Activated CD8-positive, alpha-beta T cell treated with anti-CD3 and anti-CD28 coated beads for 36 hours (primary cell): ENCODE results near the gene C6orf118. TPM values are rescaled to one million over a fixed set of nuclear protein-coding genes. Genes with fewer than 3 reads are reported as not detected.

ENCODE experiments used
- ATAC-seq: fragments of 200-7000 bp; cut with Tn5 transposase; one replicate; pipeline ENCODE4 v1.10.0; 2021; ENCODE audit warnings: mild to moderate bottlenecking, moderate library complexity
- CTCF ChIA-PET: fragments of 350-600 bp; sonication (Branson Sonifier 250); formaldehyde crosslinking; loops from one replicate; lab custom pipeline; 2021; ENCODE audit warnings: antibody characterized with exemption; lab: Charles Lee
- POLR2A ChIA-PET: fragments of 350-600 bp; sonication (Branson Sonifier 250); formaldehyde crosslinking; loops from one replicate; lab custom pipeline; 2021; ENCODE audit warnings: antibody characterized with exemption; lab: Charles Lee
- DNase-seq: peaks from one replicate; pipeline ENCODE4 v3.0.0-alpha.2; 2020
- H3K27ac Mint-ChIP-seq: one replicate; pipeline ENCODE4 v1.8.0; 2021; ENCODE audit warnings: mild to moderate bottlenecking, mixed read lengths
- H3K27me3 Mint-ChIP-seq: one replicate; pipeline ENCODE4 v1.8.0; 2021; ENCODE audit warnings: mixed read lengths
- H3K36me3 Mint-ChIP-seq: one replicate; pipeline ENCODE4 v1.8.0; 2021; ENCODE audit warnings: low read depth, mixed read lengths
- H3K4me1 Mint-ChIP-seq: one replicate; pipeline ENCODE4 v1.8.0; 2021; ENCODE audit warnings: low read depth, mixed read lengths
- H3K4me3 Mint-ChIP-seq: one replicate; pipeline ENCODE4 v1.8.0; 2021; ENCODE audit warnings: mild to moderate bottlenecking, moderate library complexity, mixed read lengths
- H3K9me3 Mint-ChIP-seq: one replicate; pipeline ENCODE4 v1.8.0; 2021; ENCODE audit warnings: mixed read lengths
- CTCF ChIP-seq: fragments of 200-600 bp; IDR thresholded peaks from one replicate; pipeline ENCODE4 v1.8.0; 2022; ENCODE audit warnings: antibody characterized with exemption, mild to moderate bottlenecking
- intact Hi-C: fragments of 100-400 bp; cut with micrococcal nuclease; formaldehyde crosslinking; loops from one replicate; pipeline ENCODE4 v1.10.0; 2022
- total RNA-seq, 2 experiments: library from RNA; stranded (reverse); gene quantifications; one replicate each; pipeline ENCODE4 v1.2.3, GENCODE V29; 2021

C6orf118 gene
- total RNA-seq, 2 experiments from 2014 or later: not detected

GRCh38 chr6:165232731-165233488 is 76.5 kb downstream of the C6orf118 start:
- no peak overlapping the region for H3K27ac Mint-ChIP-seq
- no peak overlapping the region for H3K4me3 Mint-ChIP-seq
- ATAC-seq: no peak
- TF ChIP-seq CTCF: no peak
- CTCF ChIA-PET: no interaction called here
- intact Hi-C loops: no loop called here
- POLR2A ChIA-PET: no interaction called here
- H3K9me3 Mint-ChIP-seq: peaks cover 23% of the 10 kb centered on the region
- no peaks in the 10 kb centered on the region for H3K36me3 Mint-ChIP-seq
- H3K27me3 Mint-ChIP-seq: no peaks in the 10 kb centered on the region
- H3K4me1 Mint-ChIP-seq: no peaks in the 10 kb centered on the region
- DNase-seq: no peak

GRCh38 chr6:165231581-165232561 is 77.5 kb downstream of the C6orf118 start:
- Mint-ChIP-seq H3K4me1 (no peaks in the 10 kb centered on the region), H3K36me3 (no peaks in the 10 kb centered on the region), H3K27me3 (no peaks in the 10 kb centered on the region), H3K4me3 (no peak overlapping the region), H3K27ac (no peak overlapping the region), H3K9me3 (peaks cover 16% of the 10 kb centered on the region)
- no peak for DNase-seq
- ChIA-PET POLR2A (no interaction called here), CTCF (no interaction called here)
- intact Hi-C loops: no loop called here
- TF ChIP-seq CTCF: no peak
- no peak for ATAC-seq

GRCh38 chr6:165231177-165231576 is 78.2 kb downstream of the C6orf118 start:
- DNase-seq (no peak), ATAC-seq (no peak)
- Mint-ChIP-seq H3K27me3 (no peaks in the 10 kb centered on the region), H3K27ac (no peak overlapping the region), H3K4me3 (no peak overlapping the region), H3K36me3 (no peaks in the 10 kb centered on the region), H3K4me1 (no peaks in the 10 kb centered on the region), H3K9me3 (peaks cover 16% of the 10 kb centered on the region)
- no peak for TF ChIP-seq CTCF
- intact Hi-C loops: no loop called here
- CTCF ChIA-PET: no interaction called here
- POLR2A ChIA-PET: no interaction called here
